CD4-positive, CD25-positive, alpha-beta regulatory T cell (primary cell): ENCODE results near the gene SLC10A7. TPM values are rescaled to one million over a fixed set of nuclear protein-coding genes. Genes with fewer than 3 reads are reported as not detected.

ENCODE experiments used
- ATAC-seq, 2 donors: fragments of 150-1000 bp; cut with Tn5 transposase; one replicate each; pipeline ENCODE4 v1.10.0; 2021; ENCODE audit warnings: low read depth in 2 of 2, moderate number of reproducible peaks in 2 of 2, moderate library complexity in 1 of 2
- DNase-seq, 3 donors: peaks; one replicate each; pipeline versions ENCODE4 v3.0.0 to v3.0.0-alpha.2; 2012 to 2022; ENCODE audit warnings: mixed read lengths in 1 of 3
- H3K27ac ChIP-seq: one replicate; pipeline ENCODE4 v1.7.0; 2013; ENCODE audit warnings: mild to moderate bottlenecking, low read length; ENCODE audit not compliant: insufficient read depth, poor library complexity, severe bottlenecking
- H3K27me3 ChIP-seq: one replicate; pipeline ENCODE4 v1.7.0; 2013; ENCODE audit warnings: low read length; ENCODE audit not compliant: control insufficient read depth, insufficient read depth
- H3K36me3 ChIP-seq: one replicate; pipeline ENCODE4 v1.7.0; 2013; ENCODE audit warnings: mild to moderate bottlenecking, low read length, moderate library complexity; ENCODE audit not compliant: control insufficient read depth, insufficient read depth
- H3K4me1 ChIP-seq: 2 replicates; pipeline ENCODE4 v1.7.0; 2013; ENCODE audit warnings: mild to moderate bottlenecking, low read length; ENCODE audit not compliant: insufficient read depth, control insufficient read depth, poor library complexity, severe bottlenecking
- H3K4me3 ChIP-seq: one replicate; pipeline ENCODE4 v1.7.0; 2013; ENCODE audit warnings: low read depth, mild to moderate bottlenecking, low read length, moderate library complexity
- H3K9me3 ChIP-seq, 2 experiments: 1 replicate in 1 of 2; 2 replicates in 1 of 2; pipeline ENCODE4 v1.7.0; 2013; ENCODE audit warnings: low read length in 2 of 2, mild to moderate bottlenecking in 1 of 2, moderate library complexity in 1 of 2; ENCODE audit not compliant: control insufficient read depth in 2 of 2
- H3K27ac Mint-ChIP-seq, 3 donors: one replicate each; pipeline ENCODE4 v1.8.0; 2020 to 2022; ENCODE audit warnings: mild to moderate bottlenecking in 3 of 3, mixed read lengths in 3 of 3, moderate library complexity in 2 of 3
- H3K27me3 Mint-ChIP-seq: one replicate; pipeline ENCODE4 v1.8.0; 2022; ENCODE audit warnings: mild to moderate bottlenecking, mixed read lengths
- H3K36me3 Mint-ChIP-seq: one replicate; pipeline ENCODE4 v1.8.0; 2020; ENCODE audit warnings: mixed read lengths
- H3K4me1 Mint-ChIP-seq, 4 donors: one replicate each; pipeline ENCODE4 v1.8.0; 2020 to 2022; ENCODE audit warnings: mixed read lengths in 4 of 4, mild to moderate bottlenecking in 1 of 4
- H3K4me3 Mint-ChIP-seq, 4 donors: one replicate each; pipeline ENCODE4 v1.8.0; 2020 to 2022; ENCODE audit warnings: mild to moderate bottlenecking in 4 of 4, mixed read lengths in 4 of 4, moderate library complexity in 3 of 4
- H3K9me3 Mint-ChIP-seq, 7 donors: one replicate each; pipeline ENCODE4 v1.8.0; 2020 to 2022; ENCODE audit warnings: mixed read lengths in 7 of 7, mild to moderate bottlenecking in 3 of 7, moderate library complexity in 2 of 7
- polyA plus RNA-seq, 4 donors: library from polyadenylated mRNA; unstranded; fragments of 300-500 nt; fragmentation: Illumina TruSeq; gene quantifications; one replicate each; pipeline ENCODE4 v1.2.3, GENCODE V29; 2021
- total RNA-seq: library from RNA; stranded (reverse); gene quantifications from one replicate; pipeline ENCODE4 v1.2.3, GENCODE V29; 2022

Gene SLC10A7
- total and polyA plus RNA-seq, 5 donors from 2014 or later = 8.6 to 24.1 (median 10.4) TPM

DNA sequence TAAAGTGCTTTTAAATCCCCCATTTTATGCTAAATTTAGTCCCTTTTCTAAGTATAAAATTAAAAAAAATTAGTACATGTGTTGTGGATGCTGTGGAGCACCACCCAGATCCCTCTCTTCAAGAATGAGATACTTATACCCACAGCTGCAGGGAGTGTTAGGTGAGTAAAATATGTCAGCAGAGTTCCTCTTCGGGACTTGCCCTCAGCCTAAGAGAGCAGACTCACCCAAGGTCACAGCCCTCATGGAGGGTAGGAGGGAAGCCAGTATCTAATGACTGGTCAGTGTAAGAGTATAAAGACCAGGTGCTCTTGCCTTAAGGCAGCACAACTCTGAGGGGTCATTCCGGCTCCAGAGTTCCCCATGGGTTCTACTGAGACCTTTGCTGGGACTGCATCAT, 218.9 kb downstream of the SLC10A7 start:
- Histone ChIP-seq H3K4me1 (no peaks in the 10 kb centered on the region), H3K4me3 (no peak overlapping the region), H3K27me3 (no peaks in the 10 kb centered on the region), H3K27ac (no peak overlapping the region), H3K36me3 (peaks cover 4% of the 10 kb centered on the region), H3K9me3 (no peaks in the 10 kb centered on the region)
- Mint-ChIP-seq H3K4me1 (peaks cover 0 to 4% (median 0%) of the 10 kb centered on the region in 4 donors), H3K27me3 (no peaks in the 10 kb centered on the region), H3K9me3 (peaks cover 0 to 4% (median 0%) of the 10 kb centered on the region in 7 donors), H3K4me3 (no peak overlapping the region), H3K36me3 (peaks cover 28% of the 10 kb centered on the region), H3K27ac (no peak overlapping the region)
- DNase-seq = no peak
- no peak for ATAC-seq

- H3K4me3 ChIP-seq = no peak overlapping the region
- Mint-ChIP-seq H3K36me3 (peaks cover 18% of the 10 kb centered on the region), H3K27ac (peak overlapping the region in 1 of 3 donors; percentile 26), H3K9me3 (peaks cover 0 to under 1% (median 0%) of the 10 kb centered on the region in 7 donors), H3K4me1 (peaks cover 0 to 4% (median 0%) of the 10 kb centered on the region in 4 donors), H3K4me3 (no peak overlapping the region), H3K27me3 (no peaks in the 10 kb centered on the region)
- no peak overlapping the region for H3K27ac ChIP-seq
- H3K36me3 ChIP-seq = no peaks in the 10 kb centered on the region
- no peaks in the 10 kb centered on the region for H3K27me3 ChIP-seq
- no peaks in the 10 kb centered on the region for H3K9me3 ChIP-seq
- no peak for ATAC-seq
- no peak for DNase-seq
- H3K4me1 ChIP-seq = no peaks in the 10 kb centered on the region
Observed at GRCh38 chr4:146299607-146300006, 222.1 kb downstream of the SLC10A7 start.

DNA sequence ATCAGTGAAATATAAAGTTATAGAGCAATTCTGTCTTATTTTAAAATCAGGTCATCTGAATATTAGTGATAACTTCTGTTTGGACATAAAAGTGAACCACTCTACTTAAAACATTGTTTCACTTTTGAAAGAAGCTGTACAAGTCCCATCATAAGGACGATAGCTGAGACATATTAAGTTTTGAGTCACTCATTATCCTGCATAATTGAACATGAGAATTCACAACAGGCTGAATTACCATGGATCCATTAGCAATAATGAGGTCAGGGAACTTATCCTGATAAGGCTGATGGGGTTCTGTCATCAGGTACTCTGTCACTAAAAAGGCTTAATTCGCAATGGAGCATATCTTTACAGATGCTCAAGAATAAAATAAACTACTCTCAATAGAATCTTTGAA, 227.0 kb downstream of the SLC10A7 start:
- Mint-ChIP-seq H3K9me3 (peaks cover 0 to 2% (median 0%) of the 10 kb centered on the region in 7 donors), H3K27ac (no peak overlapping the region), H3K27me3 (no peaks in the 10 kb centered on the region), H3K36me3 (peaks cover 22% of the 10 kb centered on the region), H3K4me1 (peaks cover 0 to 4% (median 0%) of the 10 kb centered on the region in 4 donors), H3K4me3 (no peak overlapping the region)
- no peak for ATAC-seq
- H3K27me3 ChIP-seq = no peaks in the 10 kb centered on the region
- H3K9me3 ChIP-seq = no peaks in the 10 kb centered on the region
- H3K4me3 ChIP-seq = no peak overlapping the region
- no peaks in the 10 kb centered on the region for H3K4me1 ChIP-seq
- H3K27ac ChIP-seq = no peak overlapping the region
- DNase-seq = no peak
- no peaks in the 10 kb centered on the region for H3K36me3 ChIP-seq

- no peaks in the 10 kb centered on the region for H3K4me1 ChIP-seq
- H3K9me3 ChIP-seq = no peaks in the 10 kb centered on the region
- Mint-ChIP-seq H3K9me3 (peaks cover 0 to 2% (median 0%) of the 10 kb centered on the region in 7 donors), H3K27ac (no peak overlapping the region), H3K4me3 (no peak overlapping the region), H3K4me1 (peaks cover 0 to 4% (median 0%) of the 10 kb centered on the region in 4 donors), H3K36me3 (peaks cover 25% of the 10 kb centered on the region), H3K27me3 (no peaks in the 10 kb centered on the region)
- no peaks in the 10 kb centered on the region for H3K27me3 ChIP-seq
- no peak for ATAC-seq
- peaks cover 7% of the 10 kb centered on the region for H3K36me3 ChIP-seq
- no peak overlapping the region for H3K27ac ChIP-seq
- DNase-seq = no peak
- no peak overlapping the region for H3K4me3 ChIP-seq
Observed at GRCh38 chr4:146292508-146292907, 229.2 kb downstream of the SLC10A7 start.

GRCh38 chr4:146291313-146291712, 230.4 kb downstream of the SLC10A7 start:
- Mint-ChIP-seq H3K27ac (no peak overlapping the region), H3K4me1 (peaks cover 0 to 4% (median 0%) of the 10 kb centered on the region in 4 donors), H3K9me3 (peaks cover 0 to 2% (median 0%) of the 10 kb centered on the region in 7 donors), H3K36me3 (peaks cover 25% of the 10 kb centered on the region), H3K4me3 (no peak overlapping the region), H3K27me3 (no peaks in the 10 kb centered on the region)
- no peak overlapping the region for H3K27ac ChIP-seq
- H3K4me1 ChIP-seq = no peaks in the 10 kb centered on the region
- DNase-seq (no peak), ATAC-seq (no peak)
- peaks cover 16% of the 10 kb centered on the region for H3K36me3 ChIP-seq
- no peaks in the 10 kb centered on the region for H3K9me3 ChIP-seq
- no peak overlapping the region for H3K4me3 ChIP-seq
- no peaks in the 10 kb centered on the region for H3K27me3 ChIP-seq

GRCh38 chr4:146288193-146288592, 233.5 kb downstream of the SLC10A7 start:
- no peaks in the 10 kb centered on the region for H3K27me3 ChIP-seq
- no peaks in the 10 kb centered on the region for H3K27me3 Mint-ChIP-seq
- DNase-seq = no peak
- H3K4me1 ChIP-seq = no peaks in the 10 kb centered on the region
- peaks cover 19% of the 10 kb centered on the region for H3K36me3 ChIP-seq
- no peak overlapping the region for H3K4me3 Mint-ChIP-seq
- no peak overlapping the region for H3K27ac ChIP-seq
- H3K4me3 ChIP-seq = no peak overlapping the region
- ATAC-seq = no peak
- H3K27ac Mint-ChIP-seq = no peak overlapping the region
- H3K36me3 Mint-ChIP-seq = peaks cover 18% of the 10 kb centered on the region
- H3K9me3 Mint-ChIP-seq = peaks cover 0 to 2% (median 0%) of the 10 kb centered on the region in 7 donors
- H3K4me1 Mint-ChIP-seq = peaks cover 0 to 4% (median 0%) of the 10 kb centered on the region in 4 donors
- no peaks in the 10 kb centered on the region for H3K9me3 ChIP-seq

DNA sequence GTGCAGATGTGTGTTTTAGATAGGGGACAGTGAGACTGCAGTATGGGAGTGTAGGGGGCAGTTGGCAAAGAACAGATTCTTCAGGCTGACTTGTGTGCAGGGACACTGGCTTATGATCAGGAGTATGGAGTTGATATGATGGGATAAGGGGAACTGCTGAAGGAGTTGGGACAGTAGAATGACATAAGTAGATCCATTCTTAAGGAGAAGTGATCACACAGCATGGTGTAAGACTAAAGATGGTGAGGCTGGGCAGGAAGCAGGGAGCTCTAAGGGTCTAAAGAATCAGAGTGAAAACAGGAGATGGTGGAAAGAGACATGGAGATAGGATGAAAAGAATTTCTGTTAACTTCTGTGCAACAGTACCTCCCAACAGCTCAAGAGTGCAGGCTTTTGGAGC, 236.7 kb downstream of the SLC10A7 start:
- no peak overlapping the region for H3K27ac ChIP-seq
- H3K9me3 Mint-ChIP-seq = no peaks in the 10 kb centered on the region
- H3K36me3 Mint-ChIP-seq = peaks cover 20% of the 10 kb centered on the region
- ATAC-seq = no peak
- no peaks in the 10 kb centered on the region for H3K27me3 ChIP-seq
- no peaks in the 10 kb centered on the region for H3K4me1 Mint-ChIP-seq
- DNase-seq = no peak
- H3K36me3 ChIP-seq = peaks cover 19% of the 10 kb centered on the region
- no peak overlapping the region for H3K4me3 ChIP-seq
- H3K4me3 Mint-ChIP-seq = no peak overlapping the region
- no peaks in the 10 kb centered on the region for H3K9me3 ChIP-seq
- H3K27ac Mint-ChIP-seq = no peak overlapping the region
- no peaks in the 10 kb centered on the region for H3K4me1 ChIP-seq
- H3K27me3 Mint-ChIP-seq = no peaks in the 10 kb centered on the region

DNA sequence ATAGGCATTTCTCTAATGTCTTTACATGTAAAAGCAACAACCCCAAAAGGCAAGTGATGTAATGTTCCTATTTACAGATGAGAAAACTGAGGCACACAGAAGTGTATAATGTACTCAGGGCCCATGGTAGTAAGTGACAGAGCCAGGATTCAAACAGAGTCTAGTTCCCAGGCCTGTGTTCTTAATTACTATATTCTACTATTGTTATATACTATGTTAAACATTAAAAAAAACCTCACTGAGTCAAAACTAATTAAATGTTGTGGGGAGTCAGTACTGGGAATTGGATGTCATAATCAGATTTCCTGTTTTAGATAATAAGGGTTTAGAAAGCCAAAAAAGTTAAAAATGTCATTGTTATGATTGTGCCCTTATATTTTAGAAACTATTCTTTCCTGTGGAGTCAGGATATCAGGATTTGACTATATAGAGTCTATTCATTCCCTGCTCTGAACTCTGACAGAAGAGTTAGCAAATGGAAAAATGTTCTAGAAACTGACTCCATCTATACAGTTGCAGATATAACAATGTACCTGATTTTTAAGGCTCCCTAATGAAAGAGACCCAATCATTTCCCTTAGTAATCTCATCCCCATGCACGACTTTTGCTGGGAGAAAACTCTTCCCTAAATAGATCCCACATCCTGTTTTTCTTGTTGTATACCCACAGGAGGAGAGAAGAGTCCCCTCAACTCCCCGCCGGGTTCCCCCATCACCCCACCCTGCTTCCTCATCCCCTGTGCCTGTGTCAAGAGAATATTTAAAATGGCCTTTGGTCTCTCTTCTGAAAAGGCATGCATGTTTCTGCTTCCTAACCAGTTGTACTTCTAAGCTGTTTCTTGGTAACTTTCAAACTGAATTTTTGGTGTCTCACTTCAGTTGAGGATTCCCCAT, 237.7 kb downstream of the SLC10A7 start:
- Histone ChIP-seq H3K27ac (no peak overlapping the region), H3K4me3 (no peak overlapping the region), H3K4me1 (no peaks in the 10 kb centered on the region), H3K9me3 (no peaks in the 10 kb centered on the region), H3K27me3 (no peaks in the 10 kb centered on the region), H3K36me3 (peaks cover 18% of the 10 kb centered on the region)
- no peak overlapping the region for H3K4me3 Mint-ChIP-seq
- H3K27ac Mint-ChIP-seq = no peak overlapping the region
- no peaks in the 10 kb centered on the region for H3K27me3 Mint-ChIP-seq
- ATAC-seq (no peak), DNase-seq (no peak)
- H3K36me3 Mint-ChIP-seq = peaks cover 24% of the 10 kb centered on the region
- no peaks in the 10 kb centered on the region for H3K9me3 Mint-ChIP-seq
- no peaks in the 10 kb centered on the region for H3K4me1 Mint-ChIP-seq
